Measurements from ENCODE around the gene RFLNA. TPM values are rescaled to one million over a fixed set of nuclear protein-coding genes. Genes with fewer than 3 reads are reported as not detected.
A peak's percentile ranks its signal among the peaks of the same experiment; 100 is the strongest.

The RFLNA gene
- total and polyA plus RNA-seq, 7 donors = 0.83 to 57.1 (median 17.6) TPM; not detected in 2

DNA sequence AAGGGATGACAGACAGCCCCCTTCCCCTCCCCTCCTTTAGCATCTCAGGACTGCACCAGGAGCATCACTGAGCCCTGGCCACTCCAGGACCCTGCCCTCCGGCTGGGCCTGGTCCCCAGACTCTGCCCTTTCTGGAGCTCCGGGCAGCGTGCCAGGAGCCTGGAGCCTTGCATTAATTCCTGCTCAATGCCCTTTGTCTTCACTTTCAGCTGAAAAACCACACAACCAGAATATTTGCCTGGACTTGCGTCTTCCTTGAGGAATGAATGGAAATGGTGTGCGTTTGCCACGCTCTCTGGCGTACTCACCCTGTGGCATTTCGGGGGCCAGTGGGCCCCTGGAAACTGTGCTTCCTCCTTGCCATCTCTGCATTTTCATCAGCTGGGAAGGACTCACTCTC is 8.5 kb upstream of the RFLNA start:
- intact Hi-C loops (cut with DNase I) = no loop called here
- no peaks in the 10 kb centered on the region for H3K27me3 ChIP-seq
- peaks cover 0 to 7% (median 1%) of the 10 kb centered on the region in 4 donors for H3K9me3 ChIP-seq
- TF ChIP-seq POLR2A (IDR thresholded peaks at IDR 0.05) = no peak
- TF ChIP-seq POLR2AphosphoS5 (IDR thresholded peaks at IDR 0.05) = no peak
- no peak for TF ChIP-seq EP300 (IDR thresholded peaks at IDR 0.05)
- TF ChIP-seq CTCF (IDR thresholded peaks at IDR 0.05) = no peak
- no peak overlapping the region for H3K4me3 ChIP-seq
- WGBS, 2 donors = 28 to 68% methylated on average over 8 of the region's 8 CpGs
- no peaks in the 10 kb centered on the region for H3K36me3 ChIP-seq
- H3K4me1 ChIP-seq = peaks cover 0 to 12% (median 11%) of the 10 kb centered on the region in 4 donors
- no peak overlapping the region for H3K27ac ChIP-seq
- DNase-seq = no peak

DNA sequence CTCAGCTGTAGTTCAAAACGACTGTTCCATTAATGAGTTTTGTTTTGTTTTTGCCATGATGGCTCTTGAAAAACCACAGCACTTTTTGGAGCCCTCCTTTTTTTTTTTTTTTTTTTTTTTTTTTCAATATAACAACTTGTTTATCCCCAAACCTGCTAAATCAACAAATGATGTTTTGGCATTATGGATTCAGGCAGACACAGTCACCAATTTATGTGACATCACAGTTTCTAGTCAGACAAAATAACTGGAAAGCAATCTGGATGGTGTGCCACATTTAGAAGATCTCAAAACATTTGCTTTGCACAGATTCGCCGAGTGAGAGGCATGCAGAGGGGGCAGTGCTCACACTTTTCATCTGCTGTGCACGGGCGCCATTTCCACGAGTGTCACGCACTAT is 7.9 kb upstream of the RFLNA start:
- Histone ChIP-seq H3K27ac (no peak overlapping the region), H3K27me3 (no peaks in the 10 kb centered on the region), H3K4me1 (peaks cover 0 to 12% (median 11%) of the 10 kb centered on the region in 4 donors), H3K36me3 (no peaks in the 10 kb centered on the region), H3K9me3 (peaks cover 0 to 7% (median 1%) of the 10 kb centered on the region in 4 donors), H3K4me3 (no peak overlapping the region)
- 76 to 82% methylated on average over 7 of the region's 7 CpGs for WGBS, 2 donors
- TF ChIP-seq POLR2AphosphoS5 (IDR thresholded peaks at IDR 0.05) (no peak), CTCF (IDR thresholded peaks at IDR 0.05) (no peak), EP300 (IDR thresholded peaks at IDR 0.05) (no peak), POLR2A (IDR thresholded peaks at IDR 0.05) (no peak)
- intact Hi-C loops (cut with DNase I) = no loop called here
- no peak for DNase-seq

- Histone ChIP-seq H3K27ac (peak overlapping the region in 1 of 4 donors; percentile 28), H3K9me3 (peaks cover 0 to 2% (median 0%) of the 10 kb centered on the region in 4 donors), H3K4me1 (peaks cover 0 to 16% (median 13%) of the 10 kb centered on the region in 4 donors), H3K36me3 (no peaks in the 10 kb centered on the region), H3K27me3 (peaks cover 0 to 4% (median 0%) of the 10 kb centered on the region in 3 donors), H3K4me3 (peak overlapping the region in 2 of 4 donors; percentile 28 to 30)
- peak; percentile 63 for DNase-seq
- no peak for TF ChIP-seq CTCF (IDR thresholded peaks at IDR 0.05)
- TF ChIP-seq EP300 (IDR thresholded peaks at IDR 0.05) = no peak
- no peak for TF ChIP-seq POLR2A (IDR thresholded peaks at IDR 0.05)
- no peak for TF ChIP-seq POLR2AphosphoS5 (IDR thresholded peaks at IDR 0.05)
- intact Hi-C loops (cut with DNase I) = no loop called here
- 74 to 84% methylated on average over 21 of the region's 21 CpGs for WGBS, 2 donors
Measured at GRCh38 chr12:124289634-124290600, 5.0 kb upstream of the RFLNA start.

- intact Hi-C loops (cut with DNase I) = no loop called here
- no peak overlapping the region for H3K4me3 ChIP-seq
- TF ChIP-seq CTCF (IDR thresholded peaks at IDR 0.05) (no peak), EP300 (IDR thresholded peaks at IDR 0.05) (no peak), POLR2AphosphoS5 (IDR thresholded peaks at IDR 0.05) (no peak)
- H3K4me1 ChIP-seq = peaks cover 0 to 30% (median 27%) of the 10 kb centered on the region in 4 donors
- no peak overlapping the region for H3K27ac ChIP-seq
- WGBS, 2 donors = 86 to 89% methylated on average over 6 of the region's 6 CpGs
- no peak for DNase-seq
- peaks cover 6 to 26% (median 15%) of the 10 kb centered on the region in 3 donors for H3K27me3 ChIP-seq
- H3K9me3 ChIP-seq = no peaks in the 10 kb centered on the region
- H3K36me3 ChIP-seq = no peaks in the 10 kb centered on the region
Measured at GRCh38 chr12:124292385-124292784, 2.5 kb upstream of the RFLNA start.

Measured in sigmoid colon (tissue), 7 donors.